ENCODE data around the gene LRCH4. TPM values are rescaled to one million over a fixed set of nuclear protein-coding genes. Genes with fewer than 3 reads are reported as not detected.

Gene LRCH4
- total RNA-seq: 105 and 106 TPM in 2 replicates

GRCh38 chr7:100585511-100586265 lies at the start of gene LRCH4:
LRCH4 (minus strand) TSS chr7:100586129; CDS start chr7:100586100, 29 bp downstream.
- no peak for DNase-seq (ENCODE audit: low spot score)
- peaks cover 24% of the 10 kb centered on the region for H3K4me1 Mint-ChIP-seq (ENCODE audit: low read depth)
- peaks cover 3% of the 10 kb centered on the region for H3K36me3 Mint-ChIP-seq (ENCODE audit: low read depth)
- peaks cover 3% of the 10 kb centered on the region for H3K27me3 Mint-ChIP-seq (ENCODE audit: low read depth)
- peak within 1 kb of the TSS; percentile 80 for H3K27ac Mint-ChIP-seq
- H3K4me3 Mint-ChIP-seq (ENCODE audit: low read depth): peak within 1 kb of the TSS; percentile 96
- intact Hi-C loops (cut with micrococcal nuclease): loop anchor here (1.0 to 10.0 kb wide), 7 partner anchors 17 to 289 kb away; partner anchors contain the start of genes MOSPD3, SRRT and TSC22D4
- H3K9me3 Mint-ChIP-seq: no peaks in the 10 kb centered on the region

- H3K36me3 Mint-ChIP-seq (ENCODE audit: low read depth): peaks cover 10% of the 10 kb centered on the region
- H3K27ac Mint-ChIP-seq: peak overlapping the region; percentile 95
- peak; percentile 61 for DNase-seq (ENCODE audit: low spot score)
- peak overlapping the region; percentile 89 for H3K4me3 Mint-ChIP-seq (ENCODE audit: low read depth)
- intact Hi-C loops (cut with micrococcal nuclease): loop anchor here (1.0 kb wide), 2 partner anchors 40 to 73 kb away; partner anchors contain the start of genes GNB2 and POP7
- no peaks in the 10 kb centered on the region for H3K27me3 Mint-ChIP-seq (ENCODE audit: low read depth)
- H3K4me1 Mint-ChIP-seq (ENCODE audit: low read depth): peaks cover 28% of the 10 kb centered on the region
- no peaks in the 10 kb centered on the region for H3K9me3 Mint-ChIP-seq
Measured at GRCh38 chr7:100632951-100633717, 47.2 kb upstream of the LRCH4 start.

- Mint-ChIP-seq H3K36me3 (ENCODE audit: low read depth) (peaks cover 10% of the 10 kb centered on the region), H3K9me3 (no peaks in the 10 kb centered on the region), H3K27ac (peak overlapping the region; percentile 5), H3K4me3 (ENCODE audit: low read depth) (no peak overlapping the region), H3K27me3 (ENCODE audit: low read depth) (no peaks in the 10 kb centered on the region), H3K4me1 (ENCODE audit: low read depth) (peaks cover 37% of the 10 kb centered on the region)
- intact Hi-C loops (cut with micrococcal nuclease): no loop called here
- no peak for DNase-seq (ENCODE audit: low spot score)
Measured at GRCh38 chr7:100630066-100630465, 44.1 kb upstream of the LRCH4 start.

GRCh38 chr7:100629117-100629716 lies 43.3 kb upstream of the LRCH4 start:
- H3K27ac Mint-ChIP-seq: peak overlapping the region; percentile 22
- DNase-seq (ENCODE audit: low spot score): no peak
- H3K27me3 Mint-ChIP-seq (ENCODE audit: low read depth): no peaks in the 10 kb centered on the region
- H3K36me3 Mint-ChIP-seq (ENCODE audit: low read depth): peaks cover 10% of the 10 kb centered on the region
- intact Hi-C loops (cut with micrococcal nuclease): no loop called here
- no peaks in the 10 kb centered on the region for H3K9me3 Mint-ChIP-seq
- no peak overlapping the region for H3K4me3 Mint-ChIP-seq (ENCODE audit: low read depth)
- peaks cover 39% of the 10 kb centered on the region for H3K4me1 Mint-ChIP-seq (ENCODE audit: low read depth)

GRCh38 chr7:100627238-100627549 lies 41.3 kb upstream of the LRCH4 start:
- no peaks in the 10 kb centered on the region for H3K27me3 Mint-ChIP-seq (ENCODE audit: low read depth)
- DNase-seq (ENCODE audit: low spot score): no peak
- H3K4me1 Mint-ChIP-seq (ENCODE audit: low read depth): peaks cover 36% of the 10 kb centered on the region
- intact Hi-C loops (cut with micrococcal nuclease): loop anchor here (2.0 kb wide), 1 partner anchor 14 kb away; the partner anchor contains the start of gene MOSPD3
- no peaks in the 10 kb centered on the region for H3K9me3 Mint-ChIP-seq
- peak overlapping the region; percentile 74 for H3K4me3 Mint-ChIP-seq (ENCODE audit: low read depth)
- peaks cover 3% of the 10 kb centered on the region for H3K36me3 Mint-ChIP-seq (ENCODE audit: low read depth)
- peak overlapping the region; percentile 42 for H3K27ac Mint-ChIP-seq

GRCh38 chr7:100626530-100627237 lies 40.8 kb upstream of the LRCH4 start:
- H3K4me1 Mint-ChIP-seq (ENCODE audit: low read depth): peaks cover 35% of the 10 kb centered on the region
- peak overlapping the region; percentile 42 for H3K27ac Mint-ChIP-seq
- intact Hi-C loops (cut with micrococcal nuclease): loop anchor here (1.0 to 2.0 kb wide), 3 partner anchors 14 to 40 kb away; partner anchors contain the start of genes FBXO24, LRCH4 and MOSPD3
- DNase-seq (ENCODE audit: low spot score): peak; percentile 83
- peaks cover 3% of the 10 kb centered on the region for H3K36me3 Mint-ChIP-seq (ENCODE audit: low read depth)
- H3K4me3 Mint-ChIP-seq (ENCODE audit: low read depth): peak overlapping the region; percentile 74
- no peaks in the 10 kb centered on the region for H3K27me3 Mint-ChIP-seq (ENCODE audit: low read depth)
- H3K9me3 Mint-ChIP-seq: no peaks in the 10 kb centered on the region

- Mint-ChIP-seq H3K4me3 (ENCODE audit: low read depth) (peak overlapping the region; percentile 74), H3K9me3 (no peaks in the 10 kb centered on the region), H3K36me3 (ENCODE audit: low read depth) (peaks cover 3% of the 10 kb centered on the region), H3K27me3 (ENCODE audit: low read depth) (no peaks in the 10 kb centered on the region), H3K27ac (no peak overlapping the region), H3K4me1 (ENCODE audit: low read depth) (peaks cover 38% of the 10 kb centered on the region)
- no peak for DNase-seq (ENCODE audit: low spot score)
- intact Hi-C loops (cut with micrococcal nuclease): loop anchor here (1.0 to 2.0 kb wide), 3 partner anchors 13 to 40 kb away; partner anchors contain the start of genes FBXO24, LRCH4 and MOSPD3
Measured at GRCh38 chr7:100626055-100626454, 40.1 kb upstream of the LRCH4 start.

- H3K36me3 Mint-ChIP-seq (ENCODE audit: low read depth): peaks cover under 1% of the 10 kb centered on the region
- H3K27ac Mint-ChIP-seq: no peak overlapping the region
- peak; percentile 23 for DNase-seq (ENCODE audit: low spot score)
- intact Hi-C loops (cut with micrococcal nuclease): no loop called here
- H3K27me3 Mint-ChIP-seq (ENCODE audit: low read depth): no peaks in the 10 kb centered on the region
- H3K4me1 Mint-ChIP-seq (ENCODE audit: low read depth): peaks cover 26% of the 10 kb centered on the region
- H3K9me3 Mint-ChIP-seq: no peaks in the 10 kb centered on the region
- H3K4me3 Mint-ChIP-seq (ENCODE audit: low read depth): peak overlapping the region; percentile 1
Measured at GRCh38 chr7:100623951-100624824, 38.3 kb upstream of the LRCH4 start.

GRCh38 chr7:100621554-100621953 lies 35.6 kb upstream of the LRCH4 start:
- H3K27ac Mint-ChIP-seq: no peak overlapping the region
- peaks cover 21% of the 10 kb centered on the region for H3K4me1 Mint-ChIP-seq (ENCODE audit: low read depth)
- intact Hi-C loops (cut with micrococcal nuclease): no loop called here
- DNase-seq (ENCODE audit: low spot score): no peak
- H3K9me3 Mint-ChIP-seq: no peaks in the 10 kb centered on the region
- H3K27me3 Mint-ChIP-seq (ENCODE audit: low read depth): no peaks in the 10 kb centered on the region
- H3K4me3 Mint-ChIP-seq (ENCODE audit: low read depth): no peak overlapping the region
- H3K36me3 Mint-ChIP-seq (ENCODE audit: low read depth): no peaks in the 10 kb centered on the region

GRCh38 chr7:100620804-100621203 lies 34.9 kb upstream of the LRCH4 start:
- intact Hi-C loops (cut with micrococcal nuclease): no loop called here
- peaks cover 15% of the 10 kb centered on the region for H3K4me1 Mint-ChIP-seq (ENCODE audit: low read depth)
- no peak for DNase-seq (ENCODE audit: low spot score)
- H3K36me3 Mint-ChIP-seq (ENCODE audit: low read depth): no peaks in the 10 kb centered on the region
- H3K27me3 Mint-ChIP-seq (ENCODE audit: low read depth): no peaks in the 10 kb centered on the region
- no peak overlapping the region for H3K27ac Mint-ChIP-seq
- no peaks in the 10 kb centered on the region for H3K9me3 Mint-ChIP-seq
- H3K4me3 Mint-ChIP-seq (ENCODE audit: low read depth): no peak overlapping the region

GRCh38 chr7:100620239-100620638 lies 34.3 kb upstream of the LRCH4 start:
- H3K4me3 Mint-ChIP-seq (ENCODE audit: low read depth): no peak overlapping the region
- intact Hi-C loops (cut with micrococcal nuclease): no loop called here
- peaks cover 12% of the 10 kb centered on the region for H3K4me1 Mint-ChIP-seq (ENCODE audit: low read depth)
- DNase-seq (ENCODE audit: low spot score): no peak
- H3K9me3 Mint-ChIP-seq: no peaks in the 10 kb centered on the region
- no peak overlapping the region for H3K27ac Mint-ChIP-seq
- peaks cover 2% of the 10 kb centered on the region for H3K36me3 Mint-ChIP-seq (ENCODE audit: low read depth)
- no peaks in the 10 kb centered on the region for H3K27me3 Mint-ChIP-seq (ENCODE audit: low read depth)
